Parathyroid adenoma (tissue), 2 donors: ENCODE data around the gene HINT3.

Source experiments
- H2AFZ ChIP-seq: fragments of 300-600 bp; sonication (generic); one replicate; pipeline ENCODE4 v1.7.0; 2017; ENCODE audit warnings: antibody characterized with exemption, mild to moderate bottlenecking
- H3K27ac ChIP-seq: fragments of 300-600 bp; sonication (generic); one replicate; pipeline ENCODE4 v1.7.0; 2017
- H3K27me3 ChIP-seq: fragments of 300-600 bp; sonication (generic); one replicate; pipeline ENCODE4 v1.7.0; 2017; ENCODE audit warnings: low read length; ENCODE audit not compliant: control insufficient read depth, insufficient read depth
- H3K36me3 ChIP-seq: fragments of 300-600 bp; sonication (generic); one replicate; pipeline ENCODE4 v1.7.0; 2017; ENCODE audit warnings: low read length; ENCODE audit not compliant: control insufficient read depth, insufficient read depth
- H3K4me1 ChIP-seq: fragments of 300-600 bp; sonication (generic); one replicate; pipeline ENCODE4 v1.7.0; 2017; ENCODE audit warnings: control low read depth
- H3K4me2 ChIP-seq: fragments of 300-600 bp; sonication (generic); one replicate; pipeline ENCODE4 v1.7.0; 2017; ENCODE audit warnings: low read length
- H3K4me3 ChIP-seq: fragments of 300-600 bp; sonication (generic); one replicate; pipeline ENCODE4 v1.7.0; 2017; ENCODE audit warnings: low read depth, low read length
- H3K79me2 ChIP-seq: fragments of 300-600 bp; sonication (generic); one replicate; pipeline ENCODE4 v1.7.0; 2017; ENCODE audit warnings: control low read depth
- H3K9ac ChIP-seq: fragments of 300-600 bp; sonication (generic); one replicate; pipeline ENCODE4 v1.7.0; 2017; ENCODE audit warnings: mild to moderate bottlenecking
- H3K9me3 ChIP-seq: fragments of 300-600 bp; sonication (generic); one replicate; pipeline ENCODE4 v1.7.0; 2017; ENCODE audit warnings: low read length; ENCODE audit not compliant: control insufficient read depth
- TF ChIP-seq, protein P1 (sequence below): fragments of 300-600 bp; sonication (generic); IDR thresholded peaks from one replicate; pipeline ENCODE4 v1.7.0; 2017; ENCODE audit warnings: antibody characterized with exemption, mild to moderate bottlenecking
- donor health status: primary hyperparathyroidism.

The HINT3 gene

DNA sequence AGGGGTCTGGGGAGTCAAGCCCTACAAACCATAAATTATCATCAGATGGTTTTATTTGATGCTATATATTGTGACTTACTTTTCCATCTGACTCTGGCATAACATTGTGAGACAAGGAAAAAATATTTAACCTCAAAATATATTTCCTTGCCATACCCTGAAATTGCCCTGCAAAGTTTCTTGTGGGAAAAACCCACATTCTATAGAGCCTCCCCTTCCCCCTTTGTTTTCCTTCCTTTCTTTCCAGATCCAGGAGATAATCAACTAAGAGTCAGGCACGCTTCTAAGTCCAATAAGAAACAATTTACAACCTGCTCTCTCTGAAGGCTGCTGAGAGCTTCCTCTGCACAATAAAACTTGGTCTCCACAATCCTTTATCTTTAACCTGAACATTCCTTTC lies 17.5 kb upstream of the HINT3 start:
- H3K9me3 ChIP-seq = no peaks in the 10 kb centered on the region
- no peak overlapping the region for H3K4me2 ChIP-seq
- H3K4me1 ChIP-seq = no peaks in the 10 kb centered on the region
- no peaks in the 10 kb centered on the region for H3K79me2 ChIP-seq
- no peaks in the 10 kb centered on the region for H3K36me3 ChIP-seq
- TF ChIP-seq, protein P1, sequence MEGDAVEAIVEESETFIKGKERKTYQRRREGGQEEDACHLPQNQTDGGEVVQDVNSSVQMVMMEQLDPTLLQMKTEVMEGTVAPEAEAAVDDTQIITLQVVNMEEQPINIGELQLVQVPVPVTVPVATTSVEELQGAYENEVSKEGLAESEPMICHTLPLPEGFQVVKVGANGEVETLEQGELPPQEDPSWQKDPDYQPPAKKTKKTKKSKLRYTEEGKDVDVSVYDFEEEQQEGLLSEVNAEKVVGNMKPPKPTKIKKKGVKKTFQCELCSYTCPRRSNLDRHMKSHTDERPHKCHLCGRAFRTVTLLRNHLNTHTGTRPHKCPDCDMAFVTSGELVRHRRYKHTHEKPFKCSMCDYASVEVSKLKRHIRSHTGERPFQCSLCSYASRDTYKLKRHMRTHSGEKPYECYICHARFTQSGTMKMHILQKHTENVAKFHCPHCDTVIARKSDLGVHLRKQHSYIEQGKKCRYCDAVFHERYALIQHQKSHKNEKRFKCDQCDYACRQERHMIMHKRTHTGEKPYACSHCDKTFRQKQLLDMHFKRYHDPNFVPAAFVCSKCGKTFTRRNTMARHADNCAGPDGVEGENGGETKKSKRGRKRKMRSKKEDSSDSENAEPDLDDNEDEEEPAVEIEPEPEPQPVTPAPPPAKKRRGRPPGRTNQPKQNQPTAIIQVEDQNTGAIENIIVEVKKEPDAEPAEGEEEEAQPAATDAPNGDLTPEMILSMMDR = no peak
- no peak overlapping the region for H2AFZ ChIP-seq
- no peak overlapping the region for H3K4me3 ChIP-seq
- H3K9ac ChIP-seq = no peak overlapping the region
- no peaks in the 10 kb centered on the region for H3K27me3 ChIP-seq
- no peak overlapping the region for H3K27ac ChIP-seq

DNA sequence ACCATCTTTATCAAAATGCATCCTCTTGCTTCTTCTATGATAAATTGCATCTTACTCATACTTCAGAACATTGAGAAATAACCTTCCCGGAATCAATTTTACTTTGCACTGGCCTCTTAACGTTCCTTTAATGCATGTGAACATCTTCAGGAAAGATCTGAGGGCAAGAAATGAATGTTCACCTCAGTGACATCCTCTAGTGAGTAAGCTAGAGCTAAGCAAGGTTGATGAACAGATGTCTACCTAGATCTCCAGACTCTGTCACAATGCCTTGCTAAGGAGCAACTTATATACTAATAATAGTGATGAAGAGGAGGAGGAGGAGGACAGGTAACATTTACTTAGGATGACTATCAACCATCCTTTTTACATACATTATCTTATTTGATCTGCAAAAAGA lies 16.8 kb upstream of the HINT3 start:
- no peak overlapping the region for H3K4me2 ChIP-seq
- H3K27me3 ChIP-seq = no peaks in the 10 kb centered on the region
- no peak overlapping the region for H3K4me3 ChIP-seq
- H3K79me2 ChIP-seq = no peaks in the 10 kb centered on the region
- no peak overlapping the region for H3K9ac ChIP-seq
- TF ChIP-seq, protein P1 = no peak
- H3K27ac ChIP-seq = no peak overlapping the region
- no peaks in the 10 kb centered on the region for H3K4me1 ChIP-seq
- H3K36me3 ChIP-seq = no peaks in the 10 kb centered on the region
- H3K9me3 ChIP-seq = no peaks in the 10 kb centered on the region
- H2AFZ ChIP-seq = no peak overlapping the region

DNA sequence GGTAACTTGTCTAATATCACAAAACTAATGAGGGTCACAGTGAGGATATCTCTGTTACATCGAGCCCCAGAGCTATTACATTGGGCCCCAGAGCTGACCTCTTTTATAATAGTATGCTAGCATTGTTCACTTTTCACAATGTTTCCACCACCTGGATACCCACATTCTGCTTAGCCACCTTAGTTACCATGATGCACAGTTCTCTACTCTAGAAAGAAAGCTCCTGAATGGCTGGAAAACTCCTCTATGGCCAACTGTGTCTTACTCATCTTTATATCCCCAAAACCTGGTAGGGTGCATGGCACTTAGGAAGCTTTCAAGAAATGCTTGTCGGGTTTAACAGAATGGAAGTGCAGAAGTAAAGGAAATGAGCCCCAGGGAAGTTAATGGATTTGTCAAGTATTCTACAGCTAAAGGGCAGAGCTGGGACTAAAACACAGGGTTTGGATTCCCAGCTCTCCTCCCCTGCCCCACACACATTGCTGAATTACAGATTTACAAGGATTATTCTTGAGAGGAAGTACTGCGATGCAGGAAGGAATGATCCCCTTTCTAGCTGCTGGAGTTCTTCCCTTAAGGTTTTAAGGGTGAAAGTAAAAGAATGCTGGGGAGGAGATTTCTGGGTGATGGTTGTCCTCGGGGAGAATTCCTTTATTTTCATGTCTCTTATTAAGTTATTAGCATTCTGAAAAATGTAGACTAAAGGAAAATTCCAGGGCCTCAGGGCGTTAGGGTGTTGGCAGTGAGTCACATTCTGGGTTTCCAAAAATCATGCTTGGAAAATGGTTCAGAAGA lies 16.1 kb upstream of the HINT3 start:
- H3K27me3 ChIP-seq = no peaks in the 10 kb centered on the region
- H3K4me2 ChIP-seq = no peak overlapping the region
- no peak overlapping the region for H2AFZ ChIP-seq
- H3K4me3 ChIP-seq = no peak overlapping the region
- no peak overlapping the region for H3K9ac ChIP-seq
- TF ChIP-seq, protein P1 = no peak
- no peaks in the 10 kb centered on the region for H3K9me3 ChIP-seq
- no peaks in the 10 kb centered on the region for H3K36me3 ChIP-seq
- H3K27ac ChIP-seq = no peak overlapping the region
- H3K4me1 ChIP-seq = no peaks in the 10 kb centered on the region
- H3K79me2 ChIP-seq = no peaks in the 10 kb centered on the region

DNA sequence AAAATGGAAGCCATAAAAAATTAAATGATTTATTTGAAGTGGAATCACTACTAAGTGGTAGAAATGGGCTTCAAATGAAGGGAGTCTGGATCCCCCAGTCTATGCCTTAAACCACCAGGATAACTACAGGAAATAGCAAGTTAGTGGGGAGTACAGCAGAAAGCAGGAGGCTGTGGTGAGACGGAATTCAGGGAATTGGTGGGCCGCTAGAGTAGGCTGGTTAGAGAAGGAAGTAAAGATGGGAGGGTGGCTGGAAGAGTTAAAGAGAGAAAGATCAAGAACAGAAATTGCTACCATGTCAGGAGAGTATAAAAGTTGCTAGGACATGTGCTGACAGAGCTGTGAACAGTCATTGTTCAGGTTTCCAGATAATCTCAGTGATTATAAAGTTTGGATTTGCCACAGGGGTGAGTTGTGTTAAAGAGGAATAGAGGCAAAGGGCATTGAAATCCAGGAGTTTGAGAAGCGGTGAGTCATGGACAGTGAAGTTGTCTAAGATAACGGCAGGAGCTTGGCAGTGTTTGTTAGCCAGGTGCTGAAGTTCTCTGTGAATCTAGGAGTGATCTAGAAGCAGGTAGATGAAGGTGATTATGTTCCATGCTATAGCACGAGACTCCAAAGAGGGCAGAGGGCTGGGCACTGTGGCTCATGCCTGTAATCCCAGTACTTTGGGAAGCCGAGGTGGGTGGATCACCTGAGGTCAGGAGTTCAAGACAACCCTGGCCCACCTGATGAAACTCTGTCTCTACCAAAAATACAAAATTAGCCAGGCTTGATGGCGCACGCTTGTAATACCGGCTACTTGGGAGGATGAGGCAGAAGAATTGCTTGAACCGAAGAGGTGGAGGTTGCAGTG lies 13.7 kb upstream of the HINT3 start:
- no peak overlapping the region for H3K27ac ChIP-seq
- H3K27me3 ChIP-seq = no peaks in the 10 kb centered on the region
- H2AFZ ChIP-seq = no peak overlapping the region
- no peak overlapping the region for H3K4me2 ChIP-seq
- TF ChIP-seq, protein P1 = no peak
- H3K4me3 ChIP-seq = no peak overlapping the region
- no peaks in the 10 kb centered on the region for H3K79me2 ChIP-seq
- H3K36me3 ChIP-seq = no peaks in the 10 kb centered on the region
- no peaks in the 10 kb centered on the region for H3K4me1 ChIP-seq
- no peak overlapping the region for H3K9ac ChIP-seq
- H3K9me3 ChIP-seq = no peaks in the 10 kb centered on the region
